Caco-2 (cell line): ENCODE data around the gene BANF2. TPM values are rescaled to one million over a fixed set of nuclear protein-coding genes. Genes with fewer than 3 reads are reported as not detected.

Experiments used
- BruUV-seq: library from RNA; stranded (reverse); fragments of 400-500 nt; replicated peaks from 2 replicates; lab custom pipeline; 2021; lab: Mats Ljungman, UMichigan
- CTCF ChIA-PET: fragments of 300-600 bp; sonication (Branson Sonifier 250); formaldehyde crosslinking; loops from one replicate; lab custom pipeline; 2022; ENCODE audit warnings: antibody characterized with exemption; lab: Charles Lee
- POLR2A ChIA-PET: fragments of 300-600 bp; sonication (Branson Sonifier 250); formaldehyde crosslinking; loops from one replicate; lab custom pipeline; 2022; ENCODE audit warnings: antibody characterized with exemption; lab: Charles Lee
- DNase-seq, 2 experiments: peaks; one replicate each; pipeline versions ENCODE4 v3.0.0 to v3.0.0-alpha.2; 2020 to 2022
- H3K27me3 ChIP-seq: replicated peaks from 2 replicates; pipeline ENCODE4 v1.6.0; 2011; ENCODE audit warnings: low read length; ENCODE audit not compliant: control insufficient read depth, insufficient read depth
- H3K36me3 ChIP-seq: 2 replicates; pipeline ENCODE4 v1.5.1; 2011; ENCODE audit warnings: low read length; ENCODE audit not compliant: control insufficient read depth, insufficient read depth
- H3K4me1 ChIP-seq: fragments of 250-450 bp; sonication (Bioruptor Pico); 2 replicates; pipeline ENCODE4 v1.5.1; 2020; ENCODE audit warnings: mild to moderate bottlenecking
- H3K4me3 ChIP-seq: 2 replicates; pipeline ENCODE4 v1.5.1; 2011; ENCODE audit warnings: low read depth, mild to moderate bottlenecking, control low read depth, low read length
- H3K9me3 ChIP-seq: fragments of 250-450 bp; sonication (Bioruptor Pico); 2 replicates; pipeline ENCODE4 v1.5.1; 2020; ENCODE audit warnings: mild to moderate bottlenecking, moderate library complexity
- H3K27ac Mint-ChIP-seq: one replicate; pipeline ENCODE4 v1.8.0; 2022; ENCODE audit warnings: mixed read lengths; ENCODE audit not compliant: unreplicated experiment
- H3K27me3 Mint-ChIP-seq: one replicate; pipeline ENCODE4 v1.8.0; 2022; ENCODE audit warnings: mixed read lengths; ENCODE audit not compliant: insufficient read depth, unreplicated experiment
- H3K36me3 Mint-ChIP-seq: one replicate; pipeline ENCODE4 v1.8.0; 2022; ENCODE audit warnings: mild to moderate bottlenecking, mixed read lengths; ENCODE audit not compliant: insufficient read depth, unreplicated experiment
- H3K4me1 Mint-ChIP-seq: one replicate; pipeline ENCODE4 v1.8.0; 2022; ENCODE audit warnings: low read depth, mixed read lengths; ENCODE audit not compliant: unreplicated experiment
- H3K4me3 Mint-ChIP-seq: one replicate; pipeline ENCODE4 v1.8.0; 2022; ENCODE audit warnings: mild to moderate bottlenecking, moderate library complexity, mixed read lengths; ENCODE audit not compliant: unreplicated experiment
- H3K9me3 Mint-ChIP-seq: one replicate; pipeline ENCODE4 v1.8.0; 2022; ENCODE audit warnings: mixed read lengths; ENCODE audit not compliant: unreplicated experiment
- CTCF ChIP-seq, 2 experiments: fragments of 200-600 bp in 1 of 2; IDR thresholded peaks; 1 replicate in 1 of 2; 2 replicates in 1 of 2; pipeline versions ENCODE4 v1.5.1 to v1.8.0; 2011 to 2022; ENCODE audit warnings: antibody characterized with exemption in 1 of 2, control low read depth in 1 of 2, inconsistent platforms in 1 of 2, low read depth in 1 of 2, low read length in 1 of 2, mild to moderate bottlenecking in 1 of 2, moderate library complexity in 1 of 2; ENCODE audit not compliant: insufficient read depth in 1 of 2, severe bottlenecking in 1 of 2, unreplicated experiment in 1 of 2
- intact Hi-C: fragments of 100-400 bp; cut with micrococcal nuclease; formaldehyde crosslinking; loops from one replicate; pipeline ENCODE4 v1.10.0; 2022; ENCODE audit not compliant: unreplicated experiment
- total RNA-seq: library from RNA; stranded (reverse); gene quantifications from 2 replicates; pipeline ENCODE4 v1.2.3, GENCODE V29; 2022

Gene BANF2
- total RNA-seq, 1 experiment from 2014 or later: 2.1 TPM

- intact Hi-C loops: no loop called here
- H3K27ac Mint-ChIP-seq: no peak overlapping the region
- peak; percentile 67 to 69 for DNase-seq
- peak; percentile 31 to 70 for TF ChIP-seq CTCF (IDR thresholded peaks at IDR 0.05; ENCODE audit: insufficient read depth in 1 of 2, low read depth in 1 of 2, low read length in 1 of 2, severe bottlenecking in 1 of 2, unreplicated experiment in 1 of 2)
- H3K4me3 Mint-ChIP-seq: no peak overlapping the region
- ChIA-PET CTCF (interaction anchor here (0.7 to 1.3 kb wide), 5 partner anchors 31 to 287 kb away, joined by 3 to 5 read pairs (median 3); partner anchors contain the start of gene RRBP1), POLR2A (no interaction called here)
- peaks cover 21% of the 10 kb centered on the region for H3K4me1 Mint-ChIP-seq
- Histone ChIP-seq H3K27me3 (no peaks in the 10 kb centered on the region), H3K9me3 (no peaks in the 10 kb centered on the region), H3K4me1 (0 out of 2 replicates have a peak, but pooled peaks cover 8% of the 10 kb centered on the region), H3K4me3 (no peak overlapping the region), H3K36me3 (peaks cover 16% of the 10 kb centered on the region)
- no TSS peak for BruUV-seq
- H3K27me3 Mint-ChIP-seq: no peaks in the 10 kb centered on the region
- peaks cover 99% of the 10 kb centered on the region for H3K36me3 Mint-ChIP-seq
- no peaks in the 10 kb centered on the region for H3K9me3 Mint-ChIP-seq
Observed at GRCh38 chr20:17651760-17652388, 47.9 kb upstream of the BANF2 start.

- Mint-ChIP-seq H3K27ac (no peak overlapping the region), H3K4me3 (no peak overlapping the region), H3K27me3 (no peaks in the 10 kb centered on the region), H3K9me3 (no peaks in the 10 kb centered on the region), H3K4me1 (peaks cover 24% of the 10 kb centered on the region), H3K36me3 (peaks cover 99% of the 10 kb centered on the region)
- Histone ChIP-seq H3K4me3 (no peak overlapping the region), H3K9me3 (no peaks in the 10 kb centered on the region), H3K4me1 (0 out of 2 replicates have a peak, but pooled peaks cover 8% of the 10 kb centered on the region), H3K27me3 (no peaks in the 10 kb centered on the region), H3K36me3 (peaks cover 16% of the 10 kb centered on the region)
- CTCF ChIA-PET: interaction anchor here (1.1 kb wide), 1 partner anchor 30 kb away, joined by 5 read pairs; the partner anchor contains the start of gene RRBP1
- BruUV-seq: no TSS peak
- DNase-seq: no peak
- no peak for TF ChIP-seq CTCF (IDR thresholded peaks at IDR 0.05; ENCODE audit: insufficient read depth in 1 of 2, low read depth in 1 of 2, low read length in 1 of 2, severe bottlenecking in 1 of 2, unreplicated experiment in 1 of 2)
- POLR2A ChIA-PET: no interaction called here
- intact Hi-C loops: no loop called here
Observed at GRCh38 chr20:17652411-17652810, 47.4 kb upstream of the BANF2 start.

- 0 out of 2 replicates have a peak, but pooled peaks cover 8% of the 10 kb centered on the region for H3K4me1 ChIP-seq
- no peaks in the 10 kb centered on the region for H3K9me3 Mint-ChIP-seq
- intact Hi-C loops: no loop called here
- no peak for DNase-seq
- peaks cover 99% of the 10 kb centered on the region for H3K36me3 Mint-ChIP-seq
- no peaks in the 10 kb centered on the region for H3K27me3 ChIP-seq
- peak overlapping the region; percentile 24 for H3K27ac Mint-ChIP-seq
- no peak overlapping the region for H3K4me3 Mint-ChIP-seq
- H3K27me3 Mint-ChIP-seq: no peaks in the 10 kb centered on the region
- peaks cover 27% of the 10 kb centered on the region for H3K4me1 Mint-ChIP-seq
- peaks cover 22% of the 10 kb centered on the region for H3K36me3 ChIP-seq
- no peak overlapping the region for H3K4me3 ChIP-seq
- BruUV-seq: no TSS peak
- no peak for TF ChIP-seq CTCF (IDR thresholded peaks at IDR 0.05; ENCODE audit: insufficient read depth in 1 of 2, low read depth in 1 of 2, low read length in 1 of 2, severe bottlenecking in 1 of 2, unreplicated experiment in 1 of 2)
- H3K9me3 ChIP-seq: no peaks in the 10 kb centered on the region
- ChIA-PET POLR2A (interaction anchor here (0.6 kb wide), 2 partner anchors 28 to 66 kb away, joined by 3 read pairs; partner anchors contain the start of gene RRBP1), CTCF (interaction anchor here (0.5 to 1.0 kb wide), 3 partner anchors 32 to 285 kb away, joined by 3 to 7 read pairs (median 3); no protein-coding TSS in a partner anchor)
Observed at GRCh38 chr20:17653835-17654648, 45.7 kb upstream of the BANF2 start.
